CD4-positive, CD25-positive, alpha-beta regulatory T cell (primary cell): Measurements from ENCODE around the gene DUSP14. TPM values are rescaled to one million over a fixed set of nuclear protein-coding genes. Genes with fewer than 3 reads are reported as not detected.

Source experiments
- ATAC-seq, 2 donors: fragments of 150-1000 bp; cut with Tn5 transposase; one replicate each; pipeline ENCODE4 v1.10.0; 2021; ENCODE audit warnings: low read depth in 2 of 2, moderate number of reproducible peaks in 2 of 2, moderate library complexity in 1 of 2
- DNase-seq, 3 donors: peaks; one replicate each; pipeline versions ENCODE4 v3.0.0 to v3.0.0-alpha.2; 2012 to 2022; ENCODE audit warnings: mixed read lengths in 1 of 3
- H3K27ac ChIP-seq: one replicate; pipeline ENCODE4 v1.7.0; 2013; ENCODE audit warnings: mild to moderate bottlenecking, low read length; ENCODE audit not compliant: insufficient read depth, poor library complexity, severe bottlenecking
- H3K27me3 ChIP-seq: one replicate; pipeline ENCODE4 v1.7.0; 2013; ENCODE audit warnings: low read length; ENCODE audit not compliant: control insufficient read depth, insufficient read depth
- H3K36me3 ChIP-seq: one replicate; pipeline ENCODE4 v1.7.0; 2013; ENCODE audit warnings: mild to moderate bottlenecking, low read length, moderate library complexity; ENCODE audit not compliant: control insufficient read depth, insufficient read depth
- H3K4me1 ChIP-seq: 2 replicates; pipeline ENCODE4 v1.7.0; 2013; ENCODE audit warnings: mild to moderate bottlenecking, low read length; ENCODE audit not compliant: insufficient read depth, control insufficient read depth, poor library complexity, severe bottlenecking
- H3K4me3 ChIP-seq: one replicate; pipeline ENCODE4 v1.7.0; 2013; ENCODE audit warnings: low read depth, mild to moderate bottlenecking, low read length, moderate library complexity
- H3K9me3 ChIP-seq, 2 experiments: 1 replicate in 1 of 2; 2 replicates in 1 of 2; pipeline ENCODE4 v1.7.0; 2013; ENCODE audit warnings: low read length in 2 of 2, mild to moderate bottlenecking in 1 of 2, moderate library complexity in 1 of 2; ENCODE audit not compliant: control insufficient read depth in 2 of 2
- H3K27ac Mint-ChIP-seq, 3 donors: one replicate each; pipeline ENCODE4 v1.8.0; 2020 to 2022; ENCODE audit warnings: mild to moderate bottlenecking in 3 of 3, mixed read lengths in 3 of 3, moderate library complexity in 2 of 3
- H3K27me3 Mint-ChIP-seq: one replicate; pipeline ENCODE4 v1.8.0; 2022; ENCODE audit warnings: mild to moderate bottlenecking, mixed read lengths
- H3K36me3 Mint-ChIP-seq: one replicate; pipeline ENCODE4 v1.8.0; 2020; ENCODE audit warnings: mixed read lengths
- H3K4me1 Mint-ChIP-seq, 4 donors: one replicate each; pipeline ENCODE4 v1.8.0; 2020 to 2022; ENCODE audit warnings: mixed read lengths in 4 of 4, mild to moderate bottlenecking in 1 of 4
- H3K4me3 Mint-ChIP-seq, 4 donors: one replicate each; pipeline ENCODE4 v1.8.0; 2020 to 2022; ENCODE audit warnings: mild to moderate bottlenecking in 4 of 4, mixed read lengths in 4 of 4, moderate library complexity in 3 of 4
- H3K9me3 Mint-ChIP-seq, 7 donors: one replicate each; pipeline ENCODE4 v1.8.0; 2020 to 2022; ENCODE audit warnings: mixed read lengths in 7 of 7, mild to moderate bottlenecking in 3 of 7, moderate library complexity in 2 of 7
- polyA plus RNA-seq, 4 donors: library from polyadenylated mRNA; unstranded; fragments of 300-500 nt; fragmentation: Illumina TruSeq; gene quantifications; one replicate each; pipeline ENCODE4 v1.2.3, GENCODE V29; 2021
- total RNA-seq: library from RNA; stranded (reverse); gene quantifications from one replicate; pipeline ENCODE4 v1.2.3, GENCODE V29; 2022

DUSP14 gene
- total and polyA plus RNA-seq, 5 donors from 2014 or later, result 2.4 to 9.4 (median 6.7) TPM

DNA sequence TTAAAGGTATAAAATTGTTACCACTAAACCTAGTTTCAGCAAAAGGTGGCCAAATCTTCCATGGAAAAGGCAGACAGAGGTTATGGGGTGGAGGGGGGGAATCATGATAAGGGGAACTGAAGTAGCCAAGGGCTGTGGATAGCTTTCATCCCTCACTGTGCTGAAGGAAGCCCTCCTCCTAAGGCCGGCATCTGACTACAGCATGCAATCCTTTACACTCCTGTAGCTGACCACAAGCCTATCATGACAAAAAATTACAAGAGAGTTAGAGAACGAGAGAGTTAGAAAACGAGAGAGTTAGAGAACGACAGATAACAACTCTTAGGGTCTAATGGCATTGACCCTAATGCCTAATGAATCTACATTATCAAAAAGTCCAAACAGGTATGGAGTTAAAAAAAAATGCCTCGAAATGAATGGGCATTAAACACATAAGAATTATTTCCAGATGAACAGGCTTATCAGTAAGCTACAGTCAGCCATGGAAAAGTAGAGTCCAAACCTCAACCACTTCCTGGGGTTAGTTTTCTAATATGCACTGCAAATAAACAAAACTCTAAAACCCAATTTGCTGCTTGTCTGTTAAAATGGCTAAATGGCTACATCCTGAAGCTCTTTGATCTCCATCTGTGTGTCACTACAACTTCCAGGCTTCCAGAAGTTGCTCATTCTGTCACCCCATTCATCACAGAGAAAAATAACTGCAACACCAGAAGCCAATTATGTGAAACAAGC is 29.7 kb downstream of the DUSP14 start:
- Mint-ChIP-seq H3K27ac (peak overlapping the region in 1 of 3 donors; percentile 10), H3K36me3 (peaks cover 53% of the 10 kb centered on the region), H3K4me1 (peaks cover 5 to 16% (median 12%) of the 10 kb centered on the region in 4 donors), H3K27me3 (no peaks in the 10 kb centered on the region), H3K4me3 (no peak overlapping the region), H3K9me3 (no peaks in the 10 kb centered on the region)
- no peaks in the 10 kb centered on the region for H3K4me1 ChIP-seq
- no peaks in the 10 kb centered on the region for H3K27me3 ChIP-seq
- H3K36me3 ChIP-seq, result peaks cover 83% of the 10 kb centered on the region
- DNase-seq (no peak), ATAC-seq (no peak)
- no peaks in the 10 kb centered on the region for H3K9me3 ChIP-seq
- no peak overlapping the region for H3K27ac ChIP-seq
- no peak overlapping the region for H3K4me3 ChIP-seq

DNA sequence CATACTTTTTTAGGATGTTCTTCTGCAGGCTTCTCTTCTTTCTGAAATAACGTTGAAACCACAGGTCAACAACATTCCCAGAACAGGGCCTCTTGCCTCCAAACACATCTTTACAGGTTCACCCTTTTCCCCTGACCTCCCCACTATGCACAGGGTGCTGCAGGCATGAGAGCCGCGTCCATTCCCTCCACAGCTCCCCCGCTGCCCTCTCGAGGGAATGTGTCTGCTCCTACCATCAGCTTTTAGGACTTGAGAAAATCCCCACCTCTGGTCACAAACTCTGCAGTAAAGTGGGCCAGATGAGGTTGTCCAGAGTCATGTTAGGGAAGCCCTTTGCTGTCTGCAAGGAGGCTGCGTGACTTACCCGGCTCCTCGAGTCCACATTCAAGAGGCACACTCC is 30.5 kb downstream of the DUSP14 start:
- DNase-seq (no peak), ATAC-seq (no peak)
- Mint-ChIP-seq H3K4me3 (no peak overlapping the region), H3K27ac (peak overlapping the region in 2 of 3 donors; percentile 10 to 26), H3K9me3 (peaks cover 0 to under 1% (median 0%) of the 10 kb centered on the region in 7 donors), H3K27me3 (no peaks in the 10 kb centered on the region), H3K36me3 (peaks cover 57% of the 10 kb centered on the region), H3K4me1 (peaks cover 10 to 20% (median 16%) of the 10 kb centered on the region in 4 donors)
- no peak overlapping the region for H3K4me3 ChIP-seq
- no peaks in the 10 kb centered on the region for H3K27me3 ChIP-seq
- no peak overlapping the region for H3K27ac ChIP-seq
- H3K36me3 ChIP-seq, result peaks cover 86% of the 10 kb centered on the region
- no peaks in the 10 kb centered on the region for H3K4me1 ChIP-seq
- no peaks in the 10 kb centered on the region for H3K9me3 ChIP-seq

DNA sequence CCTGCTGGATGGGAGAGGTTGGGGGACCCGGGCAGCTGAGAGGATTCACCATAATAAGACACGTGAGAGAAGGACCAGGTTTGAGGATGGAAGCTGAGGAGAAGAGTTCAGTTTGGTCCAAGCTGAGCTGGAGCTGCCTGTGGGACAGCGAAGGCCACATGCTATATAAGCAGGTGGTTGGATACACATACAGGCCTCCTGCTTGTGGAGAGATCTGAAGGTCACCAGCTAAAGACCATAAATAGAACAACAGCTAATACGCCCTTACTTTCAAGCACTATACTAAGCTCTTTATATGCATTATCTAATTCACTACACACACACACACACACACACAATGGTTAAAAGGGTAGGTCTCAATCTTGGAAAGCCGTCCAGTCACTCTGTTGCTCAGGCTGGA is 32.1 kb downstream of the DUSP14 start:
- peaks cover 0 to 4% (median 0%) of the 10 kb centered on the region in 7 donors for H3K9me3 Mint-ChIP-seq
- Histone ChIP-seq H3K4me3 (no peak overlapping the region), H3K27me3 (no peaks in the 10 kb centered on the region), H3K36me3 (peaks cover 84% of the 10 kb centered on the region), H3K4me1 (no peaks in the 10 kb centered on the region), H3K27ac (no peak overlapping the region), H3K9me3 (no peaks in the 10 kb centered on the region)
- DNase-seq, result no peak
- no peak for ATAC-seq
- peaks cover 57% of the 10 kb centered on the region for H3K36me3 Mint-ChIP-seq
- H3K4me1 Mint-ChIP-seq, result peaks cover 10 to 23% (median 18%) of the 10 kb centered on the region in 4 donors
- no peaks in the 10 kb centered on the region for H3K27me3 Mint-ChIP-seq
- no peak overlapping the region for H3K4me3 Mint-ChIP-seq
- peak overlapping the region in 2 of 3 donors; percentile 33 to 67 for H3K27ac Mint-ChIP-seq

DNA sequence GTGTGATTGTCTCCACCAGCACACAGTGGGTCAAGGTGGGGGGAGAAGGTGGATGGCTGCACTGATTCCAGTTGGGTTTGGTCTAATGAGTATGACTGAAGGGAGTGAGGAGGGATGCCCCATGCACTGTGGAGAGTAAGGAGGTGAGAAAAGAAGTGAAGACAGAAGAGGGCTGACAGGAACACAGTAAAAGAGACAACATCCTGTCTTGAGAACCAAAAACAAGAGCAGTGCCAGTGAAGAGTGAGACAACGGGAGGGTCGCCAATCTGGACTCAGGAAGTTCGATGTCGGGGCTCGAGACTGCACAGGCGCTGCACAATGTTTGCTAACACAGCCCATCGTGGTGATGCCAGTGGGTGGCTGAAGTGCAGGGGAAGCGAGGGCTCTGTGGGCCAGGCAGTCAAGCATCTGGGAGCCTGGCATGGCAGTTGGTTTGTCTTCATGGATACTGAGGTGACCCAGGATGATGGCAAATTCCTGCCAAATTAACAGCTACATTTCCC is 34.1 kb downstream of the DUSP14 start:
- Mint-ChIP-seq H3K4me1 (peaks cover 10 to 22% (median 21%) of the 10 kb centered on the region in 4 donors), H3K36me3 (peaks cover 41% of the 10 kb centered on the region), H3K27ac (peak overlapping the region; percentile 64 to 74 (median 72)), H3K27me3 (no peaks in the 10 kb centered on the region), H3K4me3 (peak overlapping the region in 1 of 4 donors; percentile 36), H3K9me3 (peaks cover 0 to 4% (median 0%) of the 10 kb centered on the region in 7 donors)
- Histone ChIP-seq H3K4me3 (no peak overlapping the region), H3K4me1 (no peaks in the 10 kb centered on the region), H3K36me3 (peaks cover 84% of the 10 kb centered on the region), H3K27me3 (no peaks in the 10 kb centered on the region), H3K9me3 (no peaks in the 10 kb centered on the region), H3K27ac (no peak overlapping the region)
- DNase-seq, result peak in 1 of 3 donors; percentile 29
- peak in 1 of 2 donors; percentile 51 for ATAC-seq

DNA sequence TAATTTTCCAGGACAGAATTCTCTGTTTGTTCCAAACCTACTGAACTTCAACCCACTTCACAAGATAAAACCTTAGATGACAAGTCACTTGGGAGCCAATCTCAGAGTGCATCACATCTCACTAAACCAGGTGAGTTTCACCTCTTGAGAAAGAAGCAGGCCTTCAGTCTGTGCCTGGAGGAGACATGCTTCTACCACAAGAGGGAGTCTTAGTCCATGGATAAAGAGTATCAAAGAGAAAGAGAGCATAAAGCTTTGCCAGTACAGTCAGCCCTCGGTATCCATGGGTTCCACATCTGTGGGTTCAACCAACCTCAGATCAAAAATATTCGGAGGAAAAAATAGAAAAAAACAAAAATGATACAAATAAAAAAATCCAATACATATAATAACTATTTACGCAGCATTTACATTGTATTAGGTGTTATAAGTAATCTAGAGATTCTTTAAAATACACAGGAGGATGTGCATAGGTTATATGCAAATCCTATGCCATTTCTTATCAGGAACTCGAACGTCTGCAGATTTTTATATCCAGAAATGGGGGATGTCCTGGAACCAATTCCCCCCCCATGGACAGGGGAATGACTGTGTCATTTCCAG is 37.7 kb downstream of the DUSP14 start:
- Histone ChIP-seq H3K36me3 (peaks cover 86% of the 10 kb centered on the region), H3K27me3 (no peaks in the 10 kb centered on the region), H3K27ac (no peak overlapping the region), H3K9me3 (no peaks in the 10 kb centered on the region), H3K4me3 (no peak overlapping the region), H3K4me1 (no peaks in the 10 kb centered on the region)
- peak; percentile 61 to 64 for ATAC-seq
- peaks cover 40% of the 10 kb centered on the region for H3K36me3 Mint-ChIP-seq
- H3K27ac Mint-ChIP-seq, result no peak overlapping the region
- DNase-seq, result peak in 2 of 3 donors; percentile 50 to 64
- peaks cover 0 to 4% (median 0%) of the 10 kb centered on the region in 7 donors for H3K9me3 Mint-ChIP-seq
- no peak overlapping the region for H3K4me3 Mint-ChIP-seq
- peaks cover 0 to 26% (median 19%) of the 10 kb centered on the region in 4 donors for H3K4me1 Mint-ChIP-seq
- no peaks in the 10 kb centered on the region for H3K27me3 Mint-ChIP-seq

DNA sequence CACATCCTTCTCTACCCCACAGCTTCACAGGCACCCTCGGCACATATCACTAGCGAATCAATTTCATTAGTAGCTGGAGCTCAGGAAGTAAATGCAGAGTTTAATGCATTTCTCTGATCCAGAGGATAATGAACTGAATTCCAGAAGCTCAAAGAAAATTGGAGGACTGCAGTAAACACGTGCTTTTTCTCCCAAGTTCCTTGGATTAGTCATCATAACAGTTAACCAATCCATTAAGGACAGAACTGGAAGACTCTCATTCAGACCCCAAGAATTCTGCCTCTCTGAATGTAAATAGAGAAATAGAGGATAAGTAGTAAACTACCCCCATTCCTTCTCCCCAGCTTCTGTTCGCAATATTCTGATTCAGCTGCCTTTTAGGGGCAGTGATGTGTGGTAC is 40.7 kb downstream of the DUSP14 start:
- H3K9me3 ChIP-seq, result no peaks in the 10 kb centered on the region
- Mint-ChIP-seq H3K27me3 (no peaks in the 10 kb centered on the region), H3K27ac (peak overlapping the region in 1 of 3 donors; percentile 16), H3K9me3 (peaks cover 0 to under 1% (median 0%) of the 10 kb centered on the region in 7 donors), H3K36me3 (peaks cover 35% of the 10 kb centered on the region), H3K4me1 (peaks cover 0 to 11% (median 7%) of the 10 kb centered on the region in 4 donors), H3K4me3 (no peak overlapping the region)
- H3K36me3 ChIP-seq, result peaks cover 79% of the 10 kb centered on the region
- H3K27ac ChIP-seq, result no peak overlapping the region
- no peak overlapping the region for H3K4me3 ChIP-seq
- H3K4me1 ChIP-seq, result no peaks in the 10 kb centered on the region
- ATAC-seq (no peak), DNase-seq (no peak)
- H3K27me3 ChIP-seq, result no peaks in the 10 kb centered on the region

DNA sequence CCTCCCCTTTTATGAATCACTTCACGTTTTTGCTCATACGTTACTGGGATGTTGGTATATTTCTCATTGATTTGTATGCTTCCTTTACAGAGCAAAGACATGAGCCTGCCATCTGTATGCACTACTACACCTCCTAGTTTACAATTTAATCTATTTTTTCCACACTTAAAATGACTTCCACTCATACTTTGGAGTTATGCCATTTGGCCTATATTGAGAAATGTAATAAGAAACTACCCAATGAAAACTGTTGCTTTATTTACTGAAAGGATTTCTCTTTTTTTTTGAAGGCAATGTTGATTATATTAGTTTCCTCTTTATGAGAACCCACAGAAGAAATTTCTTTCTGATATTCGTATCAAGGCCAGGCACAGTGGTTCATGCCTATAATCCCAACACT is 43.1 kb downstream of the DUSP14 start:
- Histone ChIP-seq H3K27me3 (no peaks in the 10 kb centered on the region), H3K9me3 (no peaks in the 10 kb centered on the region), H3K36me3 (peaks cover 86% of the 10 kb centered on the region), H3K27ac (no peak overlapping the region), H3K4me3 (no peak overlapping the region), H3K4me1 (no peaks in the 10 kb centered on the region)
- Mint-ChIP-seq H3K9me3 (no peaks in the 10 kb centered on the region), H3K4me1 (peaks cover 0 to 11% (median 3%) of the 10 kb centered on the region in 4 donors), H3K27ac (peak overlapping the region in 1 of 3 donors; percentile 44), H3K4me3 (no peak overlapping the region), H3K36me3 (peaks cover 49% of the 10 kb centered on the region), H3K27me3 (no peaks in the 10 kb centered on the region)
- no peak for DNase-seq
- no peak for ATAC-seq
